CD4-positive, alpha-beta T cell treated with Interleukin-21 for 1 hour (primary cell): ENCODE measurements around the gene PLCB1.
A peak's percentile ranks its signal among the peaks of the same experiment; 100 is the strongest.

ENCODE experiments used
- DNase-seq: peaks from one replicate; pipeline ENCODE4 v3.0.0-alpha.2; 2020

PLCB1 gene

DNA sequence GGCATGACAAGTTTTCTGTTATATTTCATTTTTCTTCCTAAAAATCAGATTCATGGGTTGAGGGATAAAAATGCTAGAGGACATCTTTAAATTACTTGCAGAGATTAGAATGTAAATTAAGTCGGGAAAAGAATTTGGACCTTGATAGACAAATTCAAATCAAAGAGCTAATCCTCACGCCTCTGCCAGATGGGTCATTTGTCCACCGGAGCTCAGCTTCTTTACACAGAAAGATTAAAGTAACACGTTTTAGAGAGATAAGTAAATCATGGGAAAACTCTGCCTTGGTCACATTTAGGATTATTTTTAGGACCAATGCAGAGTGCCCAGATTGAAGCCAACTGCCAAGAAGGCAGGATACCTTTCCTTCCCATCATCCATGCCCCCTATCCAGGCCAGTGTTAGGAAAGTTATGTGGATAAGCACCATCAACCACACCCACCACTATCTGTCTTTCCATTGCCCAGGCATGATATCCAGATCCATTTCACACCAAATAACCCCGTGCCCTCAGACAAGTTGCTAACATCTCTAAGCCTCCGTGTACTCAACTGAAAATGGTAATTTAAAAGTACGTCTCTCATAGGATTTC is 539.4 kb downstream of the PLCB1 start:
- DNase-seq, result no peak

GRCh38 chr20:8673116-8673515 is 541.0 kb downstream of the PLCB1 start:
- no peak for DNase-seq

DNA sequence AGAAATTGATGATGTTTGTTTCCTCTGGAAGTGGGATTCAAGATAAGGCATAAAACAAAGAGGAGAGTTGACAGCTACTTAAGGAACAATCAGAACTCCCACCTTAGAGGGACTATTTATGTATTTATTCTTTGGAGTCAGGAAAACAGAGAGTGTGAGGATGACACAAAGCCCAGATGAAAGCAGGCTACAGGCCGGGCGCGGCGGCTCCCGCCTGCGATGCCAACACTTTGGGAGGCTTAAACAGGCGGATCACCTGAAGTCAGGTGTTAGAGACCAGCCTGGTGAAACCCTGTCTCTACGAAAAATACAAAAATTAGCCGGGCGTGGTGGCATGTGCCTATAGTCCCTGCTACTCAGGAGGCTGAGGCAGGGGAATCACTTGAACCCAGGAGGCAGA is 543.8 kb downstream of the PLCB1 start:
- DNase-seq, result no peak

DNA sequence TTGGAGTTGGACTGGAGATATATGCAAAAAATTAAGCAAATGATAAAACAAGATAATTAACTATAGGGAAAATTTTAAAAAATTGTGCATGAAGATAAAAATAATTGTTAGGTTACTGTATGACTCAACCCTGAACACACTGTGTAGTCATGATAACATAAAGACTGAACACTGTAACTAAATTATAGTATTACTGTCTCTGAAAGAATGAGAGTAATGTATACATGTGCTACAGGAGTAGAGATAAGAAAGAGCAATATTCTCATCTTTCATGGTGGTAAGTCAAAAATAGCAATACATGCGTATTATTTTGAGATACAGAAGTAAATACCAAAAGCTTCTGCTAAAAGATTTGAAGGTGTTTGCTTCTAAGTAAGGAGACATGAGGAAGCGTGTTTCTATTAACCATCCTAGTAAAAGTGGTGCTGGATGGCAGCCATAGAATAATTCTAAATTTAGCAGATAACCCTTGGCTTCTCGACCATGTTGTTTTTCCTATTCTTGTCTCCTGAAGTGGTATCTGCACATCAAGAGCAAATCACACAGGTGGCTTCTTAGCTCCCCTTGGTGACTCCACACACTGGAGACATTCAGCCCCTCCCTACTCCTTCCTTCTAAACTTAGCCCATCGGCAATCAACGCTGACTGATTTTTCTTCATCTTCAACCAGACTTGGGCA is 546.2 kb downstream of the PLCB1 start:
- DNase-seq, result no peak

DNA sequence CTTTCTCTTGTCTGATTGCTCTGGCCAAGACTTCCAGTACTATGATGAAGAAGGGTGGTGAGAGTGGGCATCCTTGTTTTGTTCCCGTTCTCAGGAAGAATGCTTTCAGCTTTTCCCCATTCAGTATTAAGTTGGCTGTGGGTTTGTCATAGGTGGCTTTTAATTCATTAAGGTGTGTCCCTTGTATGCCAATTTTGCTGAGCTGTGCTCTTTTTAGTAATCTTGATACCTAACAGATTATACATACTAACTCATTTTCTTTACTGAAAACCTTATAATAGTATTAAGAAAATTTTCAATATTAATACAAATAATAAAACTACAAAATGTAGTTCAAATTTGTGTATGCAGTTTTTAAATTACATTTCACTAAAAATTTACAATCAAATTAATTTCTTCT is 557.3 kb downstream of the PLCB1 start:
- DNase-seq, result no peak

- DNase-seq, result no peak
These were observed 558.0 kb downstream of the PLCB1 start for GRCh38 chr20:8690074-8690473.

- DNase-seq, result no peak
These were observed 561.6 kb downstream of the PLCB1 start for GRCh38 chr20:8693709-8694108.

DNA sequence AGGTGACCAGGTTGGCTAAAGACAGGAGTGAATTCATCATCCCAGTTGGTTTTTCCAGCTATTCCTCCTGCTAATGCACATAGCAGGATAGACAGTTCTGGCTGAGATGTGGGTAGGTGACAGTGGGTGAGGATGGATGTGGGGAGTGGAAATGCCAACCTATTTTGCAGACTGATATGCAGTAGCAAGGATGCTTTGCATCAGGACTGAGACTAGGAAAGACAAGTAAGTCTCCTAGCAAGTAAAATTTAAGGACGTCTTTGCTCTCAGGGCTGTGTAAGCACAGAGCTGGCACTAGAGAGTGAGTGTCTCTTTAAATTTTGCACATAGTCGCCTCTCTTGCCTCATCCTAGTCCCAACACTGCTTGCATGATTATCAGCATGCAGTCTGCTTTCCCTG is 568.7 kb downstream of the PLCB1 start:
- DNase-seq, result no peak

- no peak for DNase-seq
These were observed 575.1 kb downstream of the PLCB1 start for GRCh38 chr20:8706961-8707700.

- no peak for DNase-seq
These were observed 577.6 kb downstream of the PLCB1 start for GRCh38 chr20:8709627-8710026.

DNA sequence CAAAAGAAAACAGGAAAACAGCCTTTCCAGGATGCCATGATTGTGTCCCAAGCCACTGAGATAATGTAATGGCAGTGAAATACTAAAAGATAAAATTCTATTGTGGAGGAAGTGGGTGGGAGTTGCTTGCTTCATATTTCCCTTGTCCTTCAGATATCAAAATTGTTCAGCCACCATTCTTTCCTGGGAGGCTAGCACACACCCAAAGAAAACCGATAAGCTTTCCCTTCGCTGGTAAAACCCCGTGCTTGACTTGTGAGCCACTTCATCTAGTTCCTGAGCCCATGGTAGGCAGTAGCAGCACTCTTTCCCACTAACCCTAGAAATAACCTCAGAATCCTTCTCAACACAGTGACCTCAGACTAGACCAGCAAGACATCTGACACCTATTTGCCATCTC is 579.4 kb downstream of the PLCB1 start:
- DNase-seq, result no peak

GRCh38 chr20:8714206-8714605 is 582.1 kb downstream of the PLCB1 start:
- no peak for DNase-seq

- no peak for DNase-seq
These were observed 586.2 kb downstream of the PLCB1 start for GRCh38 chr20:8718279-8718678.

GRCh38 chr20:8720089-8720488 is 588.0 kb downstream of the PLCB1 start:
- DNase-seq, result no peak

DNA sequence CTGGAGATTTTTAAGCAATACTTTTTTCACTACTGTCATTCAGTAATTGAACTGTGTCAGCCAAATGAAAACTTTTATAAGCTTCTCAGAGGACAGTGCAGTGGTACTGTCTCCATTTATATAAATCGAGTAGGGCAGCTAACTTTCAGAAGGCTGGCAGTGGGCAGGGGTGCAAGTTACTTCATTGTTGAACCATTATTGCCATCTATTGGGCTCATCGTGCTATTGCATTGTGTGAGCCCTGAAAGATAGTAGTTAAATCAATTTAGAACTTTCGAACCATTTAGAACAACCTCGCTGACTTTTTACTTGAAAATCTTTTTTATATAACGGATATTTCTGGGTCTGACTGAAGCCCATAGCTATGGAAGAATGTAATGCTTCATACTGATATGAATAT is 589.0 kb downstream of the PLCB1 start:
- DNase-seq, result peak; percentile 38

- peak; percentile 61 for DNase-seq
These were observed 590.3 kb downstream of the PLCB1 start for GRCh38 chr20:8722277-8722928.

- no peak for DNase-seq
These were observed 591.2 kb downstream of the PLCB1 start for GRCh38 chr20:8723296-8723695.

DNA sequence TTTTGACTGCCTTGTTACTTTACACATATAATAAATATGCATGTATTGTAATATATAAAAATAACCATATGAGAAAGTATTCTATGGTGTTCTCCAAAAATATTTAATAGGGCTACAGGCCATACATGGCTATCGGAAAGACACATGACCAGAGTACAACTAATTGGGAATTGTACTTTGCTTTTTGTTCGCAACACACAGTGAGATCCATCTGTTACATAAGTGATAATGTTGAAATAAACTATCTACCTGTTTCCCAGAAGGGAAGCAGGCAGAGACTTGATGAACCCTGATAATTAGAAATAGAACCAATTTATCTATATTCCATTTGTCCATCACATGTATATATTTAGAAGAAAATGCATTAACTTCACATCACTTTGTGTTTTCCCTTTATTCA is 592.8 kb downstream of the PLCB1 start:
- DNase-seq, result no peak

- DNase-seq, result no peak
These were observed 594.4 kb downstream of the PLCB1 start for GRCh38 chr20:8726460-8726859.

DNA sequence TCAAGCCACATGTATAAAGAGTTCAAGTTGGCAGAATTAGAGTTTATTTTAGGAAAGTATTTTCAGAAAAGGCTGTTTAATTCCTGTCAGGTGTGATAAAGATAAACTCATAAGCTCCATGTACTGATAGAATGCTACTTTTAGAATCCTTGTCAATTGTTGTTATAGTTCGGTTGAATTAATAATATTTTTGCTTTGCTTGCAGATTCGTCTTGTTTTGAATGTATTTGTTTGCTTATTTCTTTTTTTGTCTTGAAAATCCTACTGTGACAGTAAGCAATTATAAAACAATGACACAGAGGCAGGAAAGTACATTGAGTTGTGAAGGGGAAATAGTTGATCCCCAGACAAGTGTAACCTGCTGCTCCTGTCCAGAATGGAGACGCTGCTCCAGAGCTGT is 602.9 kb downstream of the PLCB1 start:
- no peak for DNase-seq

DNA sequence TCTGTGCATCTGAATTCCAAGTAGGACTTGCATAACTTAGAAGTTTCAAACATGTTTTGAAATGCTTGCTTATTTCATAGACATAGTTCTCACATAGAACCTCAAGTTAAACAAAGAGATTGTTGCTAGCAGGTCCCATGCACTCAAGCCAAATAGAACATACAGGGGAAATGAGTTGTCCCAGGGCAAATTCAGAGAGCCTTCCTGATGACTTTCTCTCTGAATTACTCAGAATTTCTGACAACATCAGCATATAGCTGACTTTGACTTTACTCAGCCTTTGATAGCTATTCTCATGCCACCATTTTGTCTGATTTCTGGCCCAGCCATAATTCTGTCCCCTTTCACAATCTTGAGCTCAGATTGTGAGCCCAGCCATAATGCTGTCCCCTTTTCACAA is 603.6 kb downstream of the PLCB1 start:
- no peak for DNase-seq

DNA sequence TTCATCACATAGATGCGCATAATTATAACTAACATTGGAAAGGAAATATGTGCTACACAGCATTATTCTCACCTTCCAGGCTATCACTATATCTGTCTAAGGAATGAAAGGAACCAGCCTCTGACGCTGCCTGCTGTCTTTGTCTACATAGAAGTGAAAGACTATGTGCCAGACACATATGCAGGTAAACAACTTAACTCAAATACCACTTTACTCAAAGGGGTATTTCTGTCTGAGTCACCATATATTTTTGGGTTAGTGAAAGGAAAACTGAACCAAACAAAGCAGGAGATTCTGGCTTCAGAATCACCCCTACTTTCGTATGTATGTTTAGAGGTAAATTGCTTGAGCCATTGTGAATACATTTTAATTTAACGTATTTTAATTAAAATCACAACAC is 608.2 kb downstream of the PLCB1 start:
- DNase-seq, result no peak

DNA sequence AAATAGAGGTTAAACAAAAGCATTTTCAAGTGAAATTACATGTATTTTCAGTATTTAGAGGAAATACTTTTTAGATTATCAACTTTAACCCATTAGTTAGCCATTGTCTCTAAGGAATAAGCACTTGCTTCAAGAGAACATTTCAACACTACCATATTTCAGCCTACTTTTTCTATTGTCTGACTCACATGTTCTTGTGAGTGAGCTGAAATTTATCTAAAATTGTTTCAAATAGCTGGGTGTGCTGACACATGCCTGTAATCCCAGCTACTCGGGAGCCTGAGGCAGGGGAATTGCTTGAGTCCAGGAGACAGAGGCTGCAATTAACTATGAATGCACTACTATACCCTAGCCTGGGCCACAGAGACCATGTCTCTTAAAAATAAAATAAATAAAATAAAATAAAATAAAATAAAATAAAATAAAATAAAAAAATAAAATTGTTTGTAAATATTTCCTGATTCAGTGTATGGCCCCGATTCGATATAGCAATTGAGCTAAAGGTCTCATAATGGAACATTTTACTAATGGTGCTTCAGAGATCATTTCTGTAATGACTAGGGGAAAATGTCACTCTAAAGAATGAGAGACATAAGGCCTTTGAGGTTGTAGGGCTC is 612.3 kb downstream of the PLCB1 start:
- no peak for DNase-seq
